ENCODE results near the gene BSN. TPM values are rescaled to one million over a fixed set of nuclear protein-coding genes. Genes with fewer than 3 reads are reported as not detected.

BSN gene
- total and polyA plus RNA-seq, 2 donors (not counting 1 experiment from before 2014, with no cell fraction given) = 0.03 to 0.20 TPM

- Histone ChIP-seq H3K27ac (ENCODE audit: low read length in 2 of 2) (no peak overlapping the region), H3K36me3 (replicated peaks in 1 of 2; ENCODE audit: control extremely low read depth in 1 of 2, control insufficient read depth in 1 of 2, extremely low read depth in 1 of 2, insufficient read depth in 2 of 2, low read length in 1 of 2) (peaks cover 0 to 73% of the 10 kb centered on the region in 2 experiments), H3K4me1 (ENCODE audit: control insufficient read depth in 2 of 2, insufficient read depth in 2 of 2, low read length in 2 of 2) (no peaks in the 10 kb centered on the region), H3K4me2 (replicated peaks; ENCODE audit: low read depth, low read length, poor library complexity, severe bottlenecking) (no peak overlapping the region), H4K20me1 (ENCODE audit: control insufficient read depth, insufficient read depth, low read length, poor library complexity, severe bottlenecking) (peaks cover 34% of the 10 kb centered on the region), H3K4me3 (ENCODE audit: control extremely low read depth in 1 of 5, extremely low read depth in 1 of 5, insufficient read depth in 1 of 5, low read depth in 2 of 5, low read length in 4 of 5) (no peak overlapping the region), H3K9me3 (ENCODE audit: control extremely low read depth in 1 of 3, control insufficient read depth in 2 of 3, insufficient read depth in 1 of 3, low read length in 2 of 3) (no peaks in the 10 kb centered on the region), H2AFZ (ENCODE audit: insufficient read depth, low read depth, low read length, poor library complexity, severe bottlenecking) (no peak overlapping the region), H3K79me2 (ENCODE audit: control insufficient read depth, insufficient read depth, low read length) (peaks cover 6% of the 10 kb centered on the region), H3K27me3 (replicated peaks in 1 of 4; ENCODE audit: control extremely low read depth in 1 of 4, control insufficient read depth in 3 of 4, insufficient read depth in 4 of 4, low read length in 3 of 4) (no peaks in the 10 kb centered on the region), H3K9ac (ENCODE audit: low read length) (no peak overlapping the region)
- no peaks in the 10 kb centered on the region for H3K9me3 Mint-ChIP-seq (ENCODE audit: insufficient read depth)
- H3K4me3 Mint-ChIP-seq = no peak overlapping the region
- TF ChIP-seq EZH2 (IDR thresholded peaks at IDR 0.05; ENCODE audit: borderline replicate concordance, insufficient read depth, low read depth, low read length, poor library complexity, severe bottlenecking) = no peak
- TF ChIP-seq CTCF (IDR thresholded peaks at IDR 0.05) = no peak
- ChIA-PET POLR2A (no interaction called here), CTCF (interaction anchor here (2.0 kb wide), 1 partner anchor 141 kb away, joined by 5 read pairs; no protein-coding TSS in a partner anchor)
- no peaks in the 10 kb centered on the region for H3K27me3 Mint-ChIP-seq
- peaks cover 5% of the 10 kb centered on the region for H3K4me1 Mint-ChIP-seq
- 100% methylated on average over 3 of the region's 7 CpGs for WGBS (ENCODE audit: insufficient coverage)
- no peak for ATAC-seq (ENCODE audit: low read depth)
- intact Hi-C loops (cut with micrococcal nuclease) = no loop called here
- DNase-seq = no peak
- H3K27ac Mint-ChIP-seq = no peak overlapping the region
Measured at GRCh38 chr3:49680493-49681231, 126.4 kb downstream of the BSN start.

- 100% methylated on average over 1 of the region's 2 CpGs for WGBS (ENCODE audit: insufficient coverage)
- peaks cover 3% of the 10 kb centered on the region for H3K79me2 ChIP-seq (ENCODE audit: control insufficient read depth, insufficient read depth, low read length)
- H4K20me1 ChIP-seq (ENCODE audit: control insufficient read depth, insufficient read depth, low read length, poor library complexity, severe bottlenecking) = peaks cover 34% of the 10 kb centered on the region
- no peak for ATAC-seq (ENCODE audit: low read depth)
- H3K9ac ChIP-seq (ENCODE audit: low read length) = no peak overlapping the region
- H3K4me3 ChIP-seq (ENCODE audit: control extremely low read depth in 1 of 5, extremely low read depth in 1 of 5, insufficient read depth in 1 of 5, low read depth in 2 of 5, low read length in 4 of 5) = no peak overlapping the region
- H3K27me3 ChIP-seq (replicated peaks in 1 of 4; ENCODE audit: control extremely low read depth in 1 of 4, control insufficient read depth in 3 of 4, insufficient read depth in 4 of 4, low read length in 3 of 4) = peaks cover 0 to under 1% (median 0%) of the 10 kb centered on the region in 4 experiments
- peaks cover 0 to 4% of the 10 kb centered on the region in 2 donors for H3K4me1 ChIP-seq (ENCODE audit: control insufficient read depth in 2 of 2, insufficient read depth in 2 of 2, low read length in 2 of 2)
- POLR2A ChIA-PET = no interaction called here
- CTCF ChIA-PET = interaction anchor here (2.0 kb wide), 1 partner anchor 142 kb away, joined by 5 read pairs; no protein-coding TSS in a partner anchor
- no peak for DNase-seq
- H3K36me3 ChIP-seq (replicated peaks in 1 of 2; ENCODE audit: control extremely low read depth in 1 of 2, control insufficient read depth in 1 of 2, extremely low read depth in 1 of 2, insufficient read depth in 2 of 2, low read length in 1 of 2) = peaks cover 0 to 68% of the 10 kb centered on the region in 2 experiments
- Mint-ChIP-seq H3K4me1 (peaks cover 4% of the 10 kb centered on the region), H3K4me3 (no peak overlapping the region), H3K27ac (no peak overlapping the region), H3K9me3 (ENCODE audit: insufficient read depth) (no peaks in the 10 kb centered on the region), H3K27me3 (no peaks in the 10 kb centered on the region)
- intact Hi-C loops (cut with micrococcal nuclease) = no loop called here
- TF ChIP-seq EZH2 (IDR thresholded peaks at IDR 0.05; ENCODE audit: borderline replicate concordance, insufficient read depth, low read depth, low read length, poor library complexity, severe bottlenecking) (no peak), CTCF (IDR thresholded peaks at IDR 0.05) (no peak)
- no peaks in the 10 kb centered on the region for H3K9me3 ChIP-seq (ENCODE audit: control extremely low read depth in 1 of 3, control insufficient read depth in 2 of 3, insufficient read depth in 1 of 3, low read length in 2 of 3)
- no peak overlapping the region for H3K4me2 ChIP-seq (replicated peaks; ENCODE audit: low read depth, low read length, poor library complexity, severe bottlenecking)
- H2AFZ ChIP-seq (ENCODE audit: insufficient read depth, low read depth, low read length, poor library complexity, severe bottlenecking) = no peak overlapping the region
- no peak overlapping the region for H3K27ac ChIP-seq (ENCODE audit: low read length in 2 of 2)
Measured at GRCh38 chr3:49681232-49681522, 126.9 kb downstream of the BSN start.
